Fibroblast of villous mesenchyme (primary cell): ENCODE data around the gene NLGN1. TPM values are rescaled to one million over a fixed set of nuclear protein-coding genes. Genes with fewer than 3 reads are reported as not detected.

Source experiments
- DNase-seq: peaks from one replicate; pipeline ENCODE4 v3.0.0-alpha.2; 2010; ENCODE audit warnings: low read depth
- H3K4me3 ChIP-seq: 2 replicates; pipeline ENCODE4 v1.5.1; 2011; ENCODE audit warnings: low read depth, mild to moderate bottlenecking, low read length
- total RNA-seq: library from RNA; depleted of rRNA; stranded (reverse); fragments of >200 nt; gene quantifications from 2 replicates; pipeline ENCODE4 v1.2.3, GENCODE V29; 2012
- TF ChIP-seq, protein P1 (sequence below): IDR thresholded peaks from 2 replicates; pipeline ENCODE4 v1.5.1; 2012; ENCODE audit warnings: low read depth, mild to moderate bottlenecking, low read length; ENCODE audit not compliant: insufficient read depth

Gene NLGN1
- total RNA-seq, 1 donor = 18.1 TPM

DNA sequence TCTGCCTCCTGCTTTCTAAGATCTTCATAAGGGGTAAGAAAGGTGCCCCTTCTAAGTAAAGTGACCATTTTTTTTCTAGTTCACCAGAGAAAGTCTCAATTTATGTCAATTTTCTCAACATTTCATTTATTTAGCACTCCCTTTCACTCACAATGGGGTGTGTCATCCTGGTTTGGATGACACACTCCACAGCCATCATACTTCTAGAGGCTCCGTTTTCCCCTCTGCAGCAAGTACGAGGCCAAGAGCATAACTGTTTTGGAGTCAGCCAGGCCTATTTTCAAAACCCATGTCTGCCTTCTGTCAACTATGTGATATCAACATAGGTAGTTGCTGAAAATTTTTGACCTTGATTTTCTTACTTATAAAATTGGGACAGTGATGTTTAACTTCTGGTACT, 703.2 kb downstream of the NLGN1 start:
- DNase-seq = no peak
- no peak overlapping the region for H3K4me3 ChIP-seq
- TF ChIP-seq, protein P1, sequence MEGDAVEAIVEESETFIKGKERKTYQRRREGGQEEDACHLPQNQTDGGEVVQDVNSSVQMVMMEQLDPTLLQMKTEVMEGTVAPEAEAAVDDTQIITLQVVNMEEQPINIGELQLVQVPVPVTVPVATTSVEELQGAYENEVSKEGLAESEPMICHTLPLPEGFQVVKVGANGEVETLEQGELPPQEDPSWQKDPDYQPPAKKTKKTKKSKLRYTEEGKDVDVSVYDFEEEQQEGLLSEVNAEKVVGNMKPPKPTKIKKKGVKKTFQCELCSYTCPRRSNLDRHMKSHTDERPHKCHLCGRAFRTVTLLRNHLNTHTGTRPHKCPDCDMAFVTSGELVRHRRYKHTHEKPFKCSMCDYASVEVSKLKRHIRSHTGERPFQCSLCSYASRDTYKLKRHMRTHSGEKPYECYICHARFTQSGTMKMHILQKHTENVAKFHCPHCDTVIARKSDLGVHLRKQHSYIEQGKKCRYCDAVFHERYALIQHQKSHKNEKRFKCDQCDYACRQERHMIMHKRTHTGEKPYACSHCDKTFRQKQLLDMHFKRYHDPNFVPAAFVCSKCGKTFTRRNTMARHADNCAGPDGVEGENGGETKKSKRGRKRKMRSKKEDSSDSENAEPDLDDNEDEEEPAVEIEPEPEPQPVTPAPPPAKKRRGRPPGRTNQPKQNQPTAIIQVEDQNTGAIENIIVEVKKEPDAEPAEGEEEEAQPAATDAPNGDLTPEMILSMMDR = no peak

DNA sequence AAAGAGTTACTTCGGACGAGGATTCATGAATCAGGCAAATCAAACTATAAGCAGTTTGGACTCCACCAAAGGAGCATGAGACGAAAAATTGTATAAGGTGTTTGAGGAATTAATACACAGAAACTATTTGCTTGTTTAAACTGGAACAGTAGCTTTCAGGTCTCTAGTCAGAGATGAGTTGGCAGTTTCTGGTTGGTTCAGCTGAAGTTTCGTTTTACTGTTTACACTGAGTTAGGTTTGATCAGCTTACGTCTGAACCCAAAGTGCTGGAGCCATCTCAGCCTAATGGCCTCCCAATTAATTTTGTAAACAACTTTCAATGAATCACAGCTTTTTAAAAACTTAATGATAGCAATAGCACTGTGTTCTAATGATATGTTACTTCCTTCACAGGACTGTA, 703.7 kb downstream of the NLGN1 start:
- TF ChIP-seq, protein P1 = no peak
- H3K4me3 ChIP-seq = no peak overlapping the region
- DNase-seq = no peak

DNA sequence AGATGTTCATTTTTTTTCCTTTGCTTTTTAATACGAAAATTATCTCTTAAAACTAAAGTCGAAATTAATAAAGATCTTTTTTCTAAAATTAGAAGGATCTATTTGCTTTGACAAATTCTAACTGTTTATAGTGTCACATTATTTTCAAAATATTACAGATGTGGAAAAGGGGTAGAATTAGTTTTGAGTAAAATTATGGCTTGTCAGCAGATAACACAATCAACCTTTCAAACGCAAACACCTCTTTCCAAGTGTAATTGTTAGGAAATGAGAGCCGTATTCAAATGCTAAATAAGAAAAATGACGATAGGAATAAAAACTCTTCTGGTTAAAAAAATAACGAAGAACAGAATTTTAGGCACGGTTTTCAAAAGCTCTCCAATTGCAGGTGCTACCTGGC, 704.7 kb downstream of the NLGN1 start:
- no peak for DNase-seq
- TF ChIP-seq, protein P1 = no peak
- no peak overlapping the region for H3K4me3 ChIP-seq

GRCh38 chr3:174102866-174103265, 705.3 kb downstream of the NLGN1 start:
- H3K4me3 ChIP-seq = no peak overlapping the region
- TF ChIP-seq, protein P1 = no peak
- no peak for DNase-seq

GRCh38 chr3:174110761-174111160, 713.2 kb downstream of the NLGN1 start:
- no peak overlapping the region for H3K4me3 ChIP-seq
- TF ChIP-seq, protein P1 = no peak
- no peak for DNase-seq

- no peak overlapping the region for H3K4me3 ChIP-seq
- TF ChIP-seq, protein P1 = no peak
Observed at GRCh38 chr3:174111776-174112175, 714.2 kb downstream of the NLGN1 start.

GRCh38 chr3:174116421-174116820, 718.9 kb downstream of the NLGN1 start:
- H3K4me3 ChIP-seq = no peak overlapping the region
- TF ChIP-seq, protein P1 = no peak
- DNase-seq = no peak

More at GRCh38 chr3:174111776-174112175, 714.2 kb downstream of the NLGN1 start:
- no peak for DNase-seq
